ENCODE results near the gene ZIC5. TPM values are rescaled to one million over a fixed set of nuclear protein-coding genes. Genes with fewer than 3 reads are reported as not detected.

ZIC5 gene
- polyA plus RNA-seq (2013, experiment 1 of 2; ENCODE audit: insufficient read length) = 0.02 TPM
- not detected for polyA plus RNA-seq (2013, experiment 2 of 2; ENCODE audit: insufficient read length)

- no peak for DNase-seq
Measured at GRCh38 chr13:99971576-99972189, at the start of gene ZIC5. Gene ZIC5, minus strand, starts transcription at chr13:99971767. Its CDS starts 164 bp downstream, at chr13:99971603.

- DNase-seq = no peak
Measured at GRCh38 chr13:100019780-100020356, 48.3 kb upstream of the ZIC5 start.

GRCh38 chr13:100014621-100015020 lies 43.1 kb upstream of the ZIC5 start:
- DNase-seq = no peak

GRCh38 chr13:99998261-99998660 lies 26.7 kb upstream of the ZIC5 start:
- DNase-seq = no peak

GRCh38 chr13:99997702-99998214 lies 26.2 kb upstream of the ZIC5 start:
- no peak for DNase-seq

- DNase-seq = no peak
Measured at GRCh38 chr13:99996381-99996973, 24.9 kb upstream of the ZIC5 start.

GRCh38 chr13:99995589-99996380 lies 24.2 kb upstream of the ZIC5 start:
- peak; percentile 21 for DNase-seq

- no peak for DNase-seq
Measured at GRCh38 chr13:99995104-99995588, 23.6 kb upstream of the ZIC5 start.

- no peak for DNase-seq
Measured at GRCh38 chr13:99994638-99995020, 23.1 kb upstream of the ZIC5 start.

GRCh38 chr13:99993660-99994637 lies 22.4 kb upstream of the ZIC5 start:
- no peak for DNase-seq

- DNase-seq = peak; percentile 42
Measured at GRCh38 chr13:99992949-99993351, 21.4 kb upstream of the ZIC5 start.

GRCh38 chr13:99991828-99992775 lies 20.5 kb upstream of the ZIC5 start:
- no peak for DNase-seq

GRCh38 chr13:99991013-99991827 lies 19.7 kb upstream of the ZIC5 start:
- DNase-seq = no peak

- no peak for DNase-seq
Measured at GRCh38 chr13:99990126-99990977, 18.8 kb upstream of the ZIC5 start.

- no peak for DNase-seq
Measured at GRCh38 chr13:99989276-99990125, 17.9 kb upstream of the ZIC5 start.

- no peak for DNase-seq
Measured at GRCh38 chr13:99988529-99989275, 17.1 kb upstream of the ZIC5 start.

Data from fibroblast of skin of scalp (primary cell).